Fibroblast of skin of back (primary cell): ENCODE results near the gene ORC2.
A peak's percentile ranks its signal among the peaks of the same experiment; 100 is the strongest.
"Not testable (repeated sequence)": the region's sequence is repeated elsewhere in the genome, so short reads cannot be mapped to it uniquely, and the experiment has no call there.

Experiments
- DNase-seq: peaks from one replicate; pipeline ENCODE4 v3.0.0-alpha.2; 2013

The ORC2 gene

DNA sequence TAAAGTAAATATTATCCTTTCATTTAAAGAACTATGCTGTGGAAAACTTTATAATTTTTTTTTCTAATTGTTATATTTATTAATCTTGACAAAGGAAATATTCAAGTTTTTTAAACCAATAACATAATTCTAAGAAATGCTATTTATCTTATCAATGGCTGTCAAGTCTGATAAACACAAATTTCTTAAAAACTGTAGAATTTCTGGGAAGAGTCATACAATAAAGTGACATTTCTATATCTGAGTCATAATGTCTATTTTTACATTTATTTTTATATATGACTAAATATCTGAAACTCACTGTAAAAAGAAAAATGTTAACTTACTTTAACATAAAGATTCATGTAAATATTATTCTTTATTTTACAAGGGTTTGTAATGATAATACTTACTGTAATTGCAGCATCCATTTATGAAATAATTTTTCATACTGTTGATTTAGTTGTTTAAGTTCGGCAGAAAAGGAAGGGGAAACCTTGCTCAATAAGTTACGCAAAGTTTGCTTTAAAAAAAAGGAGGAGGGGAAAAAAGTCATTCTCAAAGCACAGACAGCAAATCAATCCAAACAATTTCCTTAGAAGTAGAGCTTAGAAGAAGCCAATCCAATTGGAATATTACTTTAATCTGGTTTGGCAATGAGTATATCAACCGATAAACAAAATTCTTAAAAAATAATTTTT is 32.4 kb downstream of the ORC2 start:
- DNase-seq = peak; percentile 17

DNA sequence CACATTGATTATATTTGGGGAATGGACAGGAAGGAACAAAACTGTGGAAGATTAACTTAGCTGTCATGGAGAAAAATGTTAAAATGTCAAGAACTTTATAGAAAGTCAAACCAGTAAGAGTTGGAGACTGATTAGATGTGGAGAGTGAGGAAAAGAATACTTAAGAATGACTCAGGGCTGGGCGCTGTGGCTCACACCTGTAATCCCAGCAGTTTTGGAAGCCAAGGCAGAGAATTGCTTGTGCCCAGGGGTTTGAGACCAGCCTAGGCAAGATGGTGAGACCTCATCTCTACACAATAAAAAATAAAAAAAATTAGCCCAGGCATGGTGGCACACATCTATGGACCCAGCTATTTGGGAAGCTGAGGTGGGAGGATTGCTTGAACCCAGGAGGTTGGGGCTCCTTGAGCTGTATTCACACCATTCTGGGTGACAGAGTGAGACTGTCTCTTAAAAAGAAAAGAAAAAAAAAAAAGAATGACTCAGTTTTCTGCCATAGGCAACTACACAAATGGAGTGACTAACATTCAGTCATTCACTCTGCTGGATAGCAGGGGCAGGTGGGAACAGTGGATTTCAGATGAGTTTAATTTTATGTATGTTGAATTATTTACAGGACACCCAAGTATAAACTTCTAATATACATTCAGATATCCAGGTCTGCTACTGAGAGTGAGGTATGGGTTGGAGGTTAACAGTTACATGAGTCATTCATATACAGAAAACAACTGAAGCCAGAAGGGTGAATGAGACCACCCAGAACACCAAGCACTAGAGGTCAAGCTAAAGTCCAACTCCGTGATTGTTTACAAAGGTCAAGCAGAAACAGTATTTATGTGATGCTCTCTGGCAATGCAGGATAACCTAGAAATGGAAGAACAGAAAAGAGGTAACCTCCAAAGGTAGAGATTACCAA is 33.9 kb downstream of the ORC2 start:
- peak; percentile 9 for DNase-seq

DNA sequence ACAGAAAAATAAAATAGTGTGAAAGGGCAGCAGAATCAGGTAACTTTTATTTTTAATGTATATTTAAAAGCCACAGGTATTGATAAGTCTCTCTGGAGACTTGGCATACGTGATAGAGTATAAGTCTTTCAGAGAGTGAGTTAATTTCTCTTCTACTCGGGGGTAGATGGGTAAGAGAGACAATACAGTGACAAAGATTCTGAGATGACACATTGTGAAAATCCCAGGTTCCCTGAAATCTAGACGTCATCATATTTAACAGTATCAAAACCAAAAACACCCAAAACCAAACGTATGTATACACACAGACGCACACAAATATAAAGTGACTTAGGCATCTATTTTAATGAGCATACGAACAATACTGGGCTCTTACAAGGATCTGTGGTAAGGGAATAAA is 41.0 kb downstream of the ORC2 start:
- no peak for DNase-seq

DNA sequence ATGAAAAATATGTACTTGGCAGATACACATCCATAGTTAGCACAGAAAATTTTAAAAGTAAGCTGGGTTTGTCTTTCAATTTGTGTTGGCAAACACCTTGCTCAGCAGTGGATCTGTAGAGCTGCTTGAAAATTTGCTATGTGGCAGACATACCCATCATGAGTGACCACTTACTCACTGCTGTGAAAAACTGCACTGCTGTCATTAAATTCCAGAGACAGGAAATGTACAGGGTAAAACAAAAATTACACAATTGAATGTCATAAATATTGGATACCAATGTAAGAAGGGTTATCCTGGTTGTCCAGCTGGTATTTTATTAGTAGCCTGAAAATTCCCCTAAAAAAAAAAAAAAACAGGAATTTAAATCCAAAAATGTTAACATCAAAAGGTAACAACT is 49.8 kb downstream of the ORC2 start:
- DNase-seq = peak; percentile 78

DNA sequence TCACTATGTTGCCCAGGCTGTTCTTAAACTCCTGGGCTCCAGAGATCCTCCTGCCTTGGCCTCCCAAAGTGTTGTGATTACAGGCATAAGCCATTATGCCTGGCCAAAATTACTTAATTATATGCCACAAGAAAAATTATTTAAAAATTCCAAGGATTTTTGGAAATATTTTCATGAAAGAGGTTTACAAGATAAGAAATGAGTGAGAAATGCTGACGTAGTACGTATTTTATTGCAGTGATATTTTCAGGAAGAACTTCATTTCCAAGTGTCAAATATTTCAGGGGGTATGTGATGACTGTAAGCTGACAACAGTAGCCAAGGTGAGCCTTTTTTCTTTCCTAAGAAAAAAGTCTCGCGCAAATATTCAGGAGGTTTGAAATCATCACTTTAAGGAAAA is 53.5 kb downstream of the ORC2 start:
- no peak for DNase-seq

DNA sequence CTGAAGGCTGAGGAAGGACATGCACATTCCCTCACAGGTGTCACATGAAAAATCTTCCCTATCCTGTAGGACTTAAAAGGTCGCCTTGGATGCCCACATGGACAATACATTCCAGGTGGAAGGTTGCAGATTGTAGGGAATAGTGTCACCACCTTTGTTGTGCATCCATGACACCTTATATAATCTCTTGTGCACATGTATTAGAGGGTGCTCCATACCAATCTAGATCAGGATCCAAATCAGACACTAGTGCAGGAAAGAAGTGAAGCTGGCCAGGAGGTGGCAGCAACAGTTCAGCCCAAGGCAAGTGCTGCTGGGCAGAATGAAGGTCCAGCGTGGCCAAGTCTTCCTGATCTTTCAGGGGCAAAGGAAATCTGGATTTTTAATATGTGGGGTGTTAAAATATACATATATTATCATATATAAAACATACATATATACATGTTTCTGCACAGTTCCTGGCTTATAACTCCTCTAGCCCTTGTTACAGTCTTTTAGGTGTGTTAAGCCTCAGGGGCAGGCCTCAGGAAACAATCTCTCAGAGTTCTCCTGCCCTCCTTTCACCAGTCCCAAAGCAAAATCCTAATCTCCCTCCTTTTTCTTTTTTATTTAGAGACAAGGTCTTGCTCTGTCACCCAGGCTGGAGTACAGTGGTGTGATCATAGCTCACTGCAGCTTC is 57.7 kb downstream of the ORC2 start:
- peak; percentile 64 for DNase-seq

DNA sequence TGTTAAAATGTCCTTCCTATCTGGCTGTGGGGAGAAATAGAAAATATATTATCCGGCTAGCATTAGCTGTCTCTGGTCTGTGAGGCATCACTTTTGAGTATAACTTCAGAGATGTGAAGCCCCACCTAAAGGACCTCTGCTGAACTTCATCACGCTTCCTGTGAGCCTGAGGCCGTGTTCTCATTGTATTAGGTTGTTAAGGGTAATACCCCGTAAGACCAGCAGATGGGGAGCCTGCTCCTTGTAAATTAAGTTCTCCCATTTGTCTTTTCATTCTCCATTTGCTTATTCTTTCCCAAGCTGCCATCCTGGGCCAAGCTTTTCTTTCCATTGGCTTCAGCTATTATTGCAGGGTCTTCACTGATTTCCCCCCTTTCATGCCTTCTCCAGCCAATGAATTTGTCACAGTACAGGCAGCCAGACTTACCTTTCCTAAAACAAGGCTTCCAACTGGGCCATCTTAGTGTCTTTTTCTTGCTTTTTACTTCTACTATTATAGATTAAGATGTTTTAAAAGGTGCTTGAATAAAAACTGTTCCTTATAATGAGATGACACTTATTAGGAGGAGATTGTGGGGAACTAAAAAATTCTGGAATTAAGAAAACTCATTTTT is 61.9 kb downstream of the ORC2 start:
- DNase-seq = peak; percentile 86

DNA sequence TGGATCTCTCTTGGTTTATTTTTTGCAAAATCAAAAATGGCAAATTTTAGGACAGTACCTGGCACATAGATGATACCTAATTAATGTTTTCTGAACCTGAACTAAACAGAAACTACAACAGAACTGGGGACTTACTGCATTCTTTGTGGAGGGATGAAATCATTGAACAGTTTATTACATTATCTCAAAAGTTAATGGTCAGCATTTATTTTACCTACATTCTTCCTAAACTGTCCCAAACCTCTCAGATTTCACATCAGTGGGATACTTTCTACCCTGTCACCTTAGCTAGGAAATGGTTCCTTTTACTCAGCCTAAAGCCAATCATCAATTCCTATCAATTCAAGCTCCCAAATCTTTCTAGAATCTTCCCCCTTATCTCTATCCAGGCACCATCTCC is 64.0 kb downstream of the ORC2 start:
- no peak for DNase-seq

DNA sequence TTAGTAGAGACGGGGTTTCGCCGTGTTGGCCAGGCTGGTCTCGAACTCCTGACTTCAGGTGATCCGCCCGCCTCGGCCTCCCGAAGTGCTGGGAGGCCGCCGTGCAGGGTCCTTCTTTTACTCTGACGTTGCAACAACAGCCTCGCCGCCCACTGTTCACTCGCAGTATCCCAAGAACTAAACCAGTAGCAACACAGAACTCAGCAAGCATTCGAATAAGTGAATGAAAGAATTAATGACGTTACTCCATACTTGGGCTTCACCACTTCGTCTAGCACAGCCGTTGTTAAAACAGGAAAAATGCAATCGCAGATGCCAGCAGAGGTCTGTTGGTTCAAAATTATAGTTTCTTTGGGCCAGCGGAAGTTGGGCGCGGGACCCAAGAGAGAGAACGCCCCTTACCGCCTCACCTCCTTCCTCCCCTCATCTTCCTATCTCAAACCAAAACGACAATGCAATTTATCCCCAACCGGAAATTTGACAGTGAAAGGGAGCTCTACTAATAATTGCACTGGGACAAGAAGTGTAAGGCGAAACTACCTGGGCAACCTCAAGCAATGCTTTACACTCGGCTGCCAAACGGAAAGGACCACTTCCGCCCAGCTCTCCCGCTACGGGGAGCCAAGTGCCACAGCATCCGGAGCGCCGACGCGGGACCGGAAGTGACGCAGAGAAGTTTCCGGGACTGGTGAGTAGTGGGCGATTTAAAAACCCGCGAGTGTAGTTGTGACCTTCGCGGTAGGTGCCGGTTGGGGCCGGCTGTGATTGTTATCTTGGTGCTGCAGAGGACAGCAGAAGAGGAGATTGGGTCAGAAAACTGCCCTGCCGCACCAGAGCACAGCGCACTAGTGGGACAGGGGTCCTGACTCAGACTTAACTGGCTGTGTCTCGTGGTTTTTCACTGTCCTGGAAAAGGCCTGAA is 74.5 kb downstream of the ORC2 start, which contains the start of the genes NIF3L1 and PPIL3:
Gene NIF3L1 (plus strand): TSS at position 668 of the 922 bp plus-strand sequence. CDS start 2,573 bp downstream, outside the sequence.
Gene PPIL3 (minus strand): TSS at position 374 of the 922 bp plus-strand sequence. CDS start 1,462 bp downstream, outside the sequence.
- DNase-seq = peak; percentile 99

DNA sequence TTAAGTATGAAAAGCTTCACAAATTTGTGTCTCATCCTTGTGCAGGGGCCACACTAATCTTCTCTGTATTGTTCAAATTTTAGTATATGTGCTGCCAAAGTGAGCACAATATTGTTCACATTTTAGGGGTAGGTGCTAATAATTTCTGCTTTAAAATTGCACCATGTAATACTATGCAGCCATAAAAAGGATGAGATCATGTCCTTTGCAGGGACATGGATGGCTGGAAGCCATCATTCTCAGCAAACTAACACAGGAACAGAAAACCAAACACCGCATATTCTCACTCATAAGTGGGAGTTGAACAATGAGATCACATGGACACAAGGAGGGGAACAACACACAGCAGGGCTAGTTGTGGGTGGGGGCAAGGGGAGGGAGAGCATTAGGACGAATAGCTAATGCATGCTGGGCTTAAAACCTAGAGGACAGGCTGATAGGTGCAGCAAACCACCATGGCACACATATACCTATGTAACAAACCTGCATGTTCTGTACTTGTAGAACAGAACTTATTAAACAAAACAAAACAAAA is 81.7 kb downstream of the ORC2 start:
- DNase-seq = not testable (repeated sequence)

DNA sequence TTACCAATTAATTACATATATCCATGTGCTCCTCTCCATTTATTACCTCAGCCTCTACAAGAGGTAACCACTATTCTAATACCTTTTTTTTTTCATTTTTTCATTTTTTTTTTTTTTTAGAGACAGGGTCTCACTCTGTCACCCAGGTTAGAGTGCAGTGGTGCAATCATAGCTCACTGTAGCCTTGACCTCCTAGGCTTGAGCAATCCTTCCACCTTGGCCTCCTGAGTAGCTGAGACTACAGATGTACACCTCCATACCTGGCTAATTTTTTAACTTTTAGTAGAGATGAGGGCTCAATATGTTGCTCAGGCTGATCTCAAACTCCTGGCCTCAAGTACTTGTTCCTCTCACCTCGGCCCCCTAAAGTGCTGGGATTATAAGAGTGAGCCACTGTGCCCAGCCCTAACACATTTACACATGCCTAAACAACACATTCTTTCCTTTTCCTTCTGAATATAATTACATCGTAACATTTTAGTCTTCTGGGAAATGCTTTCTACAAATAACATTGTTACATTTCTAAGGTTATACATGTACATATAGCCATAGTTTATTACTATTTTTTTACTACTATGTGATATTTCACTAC is 85.1 kb downstream of the ORC2 start:
- DNase-seq = no peak

DNA sequence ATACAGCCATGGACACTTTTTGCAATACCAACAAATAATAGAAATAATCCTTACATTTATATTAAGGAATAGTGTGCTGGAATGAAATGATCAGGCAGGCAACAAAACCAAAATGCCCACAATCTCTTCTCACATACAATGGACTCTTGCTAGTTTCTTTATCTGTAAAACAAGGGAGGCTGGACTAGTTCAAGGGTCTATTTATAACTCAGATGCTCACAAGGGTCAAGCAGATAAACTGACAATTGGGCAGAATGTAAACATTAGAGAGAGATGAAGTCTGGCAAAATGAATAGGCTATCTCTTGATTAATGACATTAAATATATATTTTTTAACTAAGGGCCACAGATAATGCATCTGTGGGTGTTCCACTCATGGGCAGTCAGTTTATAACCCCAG is 86.0 kb downstream of the ORC2 start:
- DNase-seq = no peak

DNA sequence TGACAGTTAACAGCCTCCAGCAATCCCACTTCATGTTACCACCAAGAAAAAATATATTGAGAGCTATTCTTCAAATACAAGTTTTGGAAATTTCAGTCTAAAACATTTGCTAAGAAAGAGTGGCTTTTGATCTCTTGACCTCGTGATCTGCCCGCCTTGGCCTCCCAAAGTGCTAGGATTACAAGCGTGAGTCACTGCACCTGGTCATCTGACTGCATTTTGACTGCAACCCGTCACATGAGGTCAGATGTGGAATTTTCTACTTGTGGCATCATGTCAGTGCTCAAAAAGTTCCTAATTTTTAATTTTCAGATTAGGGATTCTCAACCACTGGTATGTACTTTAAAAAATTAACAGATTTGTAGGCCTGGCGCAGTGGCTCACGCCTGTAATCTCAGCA is 89.9 kb downstream of the ORC2 start:
- no peak for DNase-seq

DNA sequence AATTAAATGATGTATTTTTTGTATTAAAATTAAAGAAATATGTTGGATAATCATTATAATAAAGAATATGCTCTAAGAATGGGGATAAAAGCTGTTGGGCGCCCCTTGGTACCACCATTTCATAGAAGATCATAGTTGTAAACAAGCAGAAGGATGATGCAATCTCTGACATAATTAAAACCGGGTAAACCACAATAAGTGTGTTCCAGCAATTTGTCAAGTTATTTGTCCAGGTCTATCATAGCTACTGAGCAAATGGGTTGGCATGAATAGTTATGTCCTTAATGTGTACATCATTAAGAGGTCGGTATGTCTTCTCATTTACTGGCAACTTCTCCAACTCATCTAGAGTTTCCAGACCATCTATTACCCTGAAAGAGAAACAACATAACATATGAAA is 92.3 kb downstream of the ORC2 start:
- no peak for DNase-seq

DNA sequence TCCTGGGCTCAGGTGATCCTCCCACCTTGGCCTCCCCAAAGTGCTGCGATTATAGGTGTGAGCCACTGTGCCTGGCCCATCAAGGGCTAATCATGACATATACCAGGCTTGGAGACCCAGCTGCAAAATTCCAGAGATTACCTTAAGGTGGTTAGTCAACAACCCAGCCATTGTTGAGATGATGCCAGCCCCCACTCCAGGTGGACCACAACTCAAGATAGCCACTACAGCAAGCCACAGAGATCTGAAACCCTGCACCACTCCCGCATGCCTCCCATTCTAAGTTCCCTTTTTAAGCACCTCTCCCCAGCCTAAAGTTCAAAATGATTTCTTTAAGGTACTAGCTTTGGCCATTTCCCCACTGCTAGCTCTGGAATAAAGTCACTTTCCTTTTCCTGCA is 94.4 kb downstream of the ORC2 start:
- DNase-seq = no peak

DNA sequence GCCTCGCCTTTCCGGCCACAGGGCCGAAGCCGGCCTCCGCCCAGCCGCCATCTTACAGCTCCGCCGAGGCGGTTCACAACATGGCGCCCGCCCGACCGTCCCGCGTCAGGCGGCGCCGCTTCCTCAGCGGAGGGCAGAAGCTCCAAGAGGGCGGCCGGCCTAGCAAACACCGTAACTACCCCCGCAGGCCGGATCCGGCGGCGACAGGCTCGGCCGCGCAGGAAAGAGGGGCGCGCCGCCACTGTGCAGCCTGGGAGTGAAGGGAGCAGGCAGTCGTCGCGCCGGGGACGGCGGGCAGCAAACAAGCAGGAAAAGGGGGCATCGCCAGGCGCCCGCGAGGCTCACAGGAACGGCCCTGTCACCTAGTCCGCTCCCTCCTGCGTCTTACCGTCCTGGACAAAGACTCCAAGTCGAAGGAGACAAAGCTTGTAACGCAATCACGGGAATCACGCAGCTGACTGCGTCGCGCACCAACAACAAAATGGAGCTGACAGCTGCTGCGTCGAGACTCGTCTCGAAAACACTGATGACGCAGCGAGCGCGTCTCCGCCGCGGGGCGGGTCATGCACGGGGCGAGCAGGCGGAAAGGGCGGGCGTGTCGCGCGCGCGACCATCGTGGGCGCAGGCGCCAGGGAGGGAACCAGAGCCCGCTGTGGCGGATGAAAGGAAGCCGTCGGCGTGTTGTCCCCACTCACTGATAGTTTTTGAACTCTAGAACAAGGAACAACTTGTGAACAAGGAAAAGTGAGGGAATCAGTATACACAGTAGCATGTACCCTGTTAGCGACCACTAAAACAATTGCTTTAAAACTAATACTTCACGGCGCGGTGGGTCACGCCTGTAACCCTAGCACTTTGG is 99.1 kb downstream of the ORC2 start, which contains the start of gene CLK1:
Gene CLK1 (minus strand): TSS at position 483 of the 859 bp plus-strand sequence. CDS start 2,796 bp downstream, outside the sequence.
- DNase-seq = peak; percentile 93

DNA sequence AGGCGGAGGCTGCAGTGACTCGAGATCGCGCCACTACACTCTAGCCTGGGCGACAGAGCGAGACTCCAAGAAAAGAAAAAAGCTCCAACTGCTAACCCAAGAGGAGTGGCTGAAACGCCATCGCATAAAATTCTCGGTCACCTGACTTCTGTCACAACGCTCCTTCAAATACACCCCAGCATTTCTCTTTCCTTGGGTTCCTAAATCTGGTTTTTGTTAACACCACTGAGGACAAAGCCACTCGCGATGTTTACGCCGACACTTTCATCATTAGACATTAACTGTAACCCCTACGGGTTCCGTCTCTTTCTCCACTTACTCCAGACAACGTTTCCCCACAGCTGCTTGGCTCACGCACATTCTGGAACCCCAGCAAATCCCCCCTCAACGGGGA is 99.7 kb downstream of the ORC2 start:
- DNase-seq = no peak

DNA sequence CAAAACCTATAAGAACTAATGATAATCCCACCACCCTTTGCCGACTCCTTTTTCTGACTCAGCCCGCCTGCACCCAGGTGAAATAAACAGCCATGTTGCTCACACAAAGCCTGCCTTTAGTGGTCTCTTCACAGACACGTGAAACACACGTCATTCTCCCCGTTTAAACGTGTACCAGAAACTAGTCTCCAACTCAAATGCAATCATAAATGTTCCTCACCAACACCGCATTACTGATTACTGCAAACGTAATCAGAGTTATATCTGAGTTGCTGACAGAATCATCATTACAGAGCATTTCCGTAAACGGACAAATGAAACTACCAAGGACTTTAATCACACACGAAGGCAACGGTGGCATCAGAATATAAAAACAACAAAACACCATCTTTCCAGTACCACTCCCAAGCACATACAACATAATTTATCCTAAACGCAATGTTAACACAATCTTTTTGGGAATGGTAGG is 100.9 kb downstream of the ORC2 start:
- DNase-seq = peak; percentile 56

DNA sequence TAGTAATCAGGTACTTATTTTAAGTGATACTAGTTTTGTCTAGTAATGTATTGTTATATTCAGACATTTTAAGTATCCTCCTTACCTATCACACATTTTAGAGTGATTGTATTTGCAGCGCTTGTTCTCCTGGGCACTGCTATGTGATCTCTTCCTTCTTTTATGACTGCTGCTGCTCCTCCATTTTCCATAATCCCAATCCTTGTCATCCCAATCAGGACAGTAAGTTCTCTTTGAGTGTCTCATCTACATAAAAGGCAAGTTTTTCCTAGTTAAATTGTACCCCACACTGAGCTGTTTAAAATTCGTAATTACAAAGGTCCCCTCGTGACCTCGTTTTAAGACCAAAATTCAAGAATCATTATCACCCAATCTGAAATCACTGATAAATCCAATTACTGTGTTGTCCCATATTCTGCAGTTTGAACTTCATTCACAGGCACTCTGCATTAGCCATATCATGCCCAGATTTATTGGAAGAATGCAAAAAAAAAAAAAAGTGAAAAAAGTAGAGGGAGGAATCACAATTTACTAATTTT is 101.8 kb downstream of the ORC2 start:
- no peak for DNase-seq
